Mesodermal cell (in vitro differentiated cells): ENCODE data around the gene DNM3.
A peak's percentile ranks its signal among the peaks of the same experiment; 100 is the strongest.

Experiments used
- H3K27ac ChIP-seq: 2 replicates; pipeline ENCODE4 v1.7.0; 2013; ENCODE audit warnings: mild to moderate bottlenecking, low read depth, low read length, moderate library complexity; ENCODE audit not compliant: severe bottlenecking
- H3K36me3 ChIP-seq: 2 replicates; pipeline ENCODE4 v1.7.1; 2013; ENCODE audit warnings: mild to moderate bottlenecking, low read length, moderate library complexity; ENCODE audit not compliant: control insufficient read depth, insufficient read depth
- H3K4me1 ChIP-seq: one replicate; pipeline ENCODE4 v1.7.1; 2013; ENCODE audit warnings: mild to moderate bottlenecking, low read length; ENCODE audit not compliant: insufficient read depth, control insufficient read depth, poor library complexity, severe bottlenecking
- H3K4me3 ChIP-seq: 2 replicates; pipeline ENCODE4 v1.7.0; 2013; ENCODE audit warnings: low read length, control low read depth, mild to moderate bottlenecking; ENCODE audit not compliant: insufficient read depth, poor library complexity, severe bottlenecking; ENCODE audit errors: extremely low read depth
- H3K9me3 ChIP-seq: 2 replicates; pipeline ENCODE4 v1.7.1; 2013; ENCODE audit warnings: mild to moderate bottlenecking, low read length, moderate library complexity; ENCODE audit not compliant: control insufficient read depth
- WGBS, 2 experiments: methylation state at CpG; one replicate each; pipeline ENCODE4 v1.1.5; 2013; ENCODE audit warnings: missing lambda C conversion rate in 2 of 2; ENCODE audit not compliant: insufficient coverage in 2 of 2; 5-methylcytosine and 5-hydroxymethylcytosine counted together

DNM3 gene

DNA sequence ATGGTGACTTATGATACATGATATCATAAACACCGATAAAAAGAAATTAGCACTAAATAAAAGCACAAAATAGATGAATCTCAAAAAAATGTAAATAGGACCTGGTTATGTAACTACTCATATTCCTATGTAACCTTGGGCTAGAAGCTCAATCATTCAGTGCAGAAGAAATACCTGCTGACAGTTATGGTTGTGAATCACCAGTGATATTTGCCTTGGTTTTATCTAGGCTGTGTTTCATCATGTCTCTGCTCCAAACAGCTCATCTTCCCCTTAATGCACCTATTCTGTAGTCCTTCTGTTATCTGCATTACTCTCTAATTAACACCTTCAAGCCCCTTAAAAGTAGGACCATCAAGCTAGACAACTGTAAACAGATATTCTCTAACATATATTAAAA, 618.9 kb downstream of the DNM3 start:
- no CpG with 5 or more reads among the region's 1 CpG for WGBS, 2 experiments
- Histone ChIP-seq H3K4me3 (no peak overlapping the region), H3K9me3 (no peaks in the 10 kb centered on the region), H3K27ac (no peak overlapping the region), H3K4me1 (peaks cover 13% of the 10 kb centered on the region), H3K36me3 (no peaks in the 10 kb centered on the region)

DNA sequence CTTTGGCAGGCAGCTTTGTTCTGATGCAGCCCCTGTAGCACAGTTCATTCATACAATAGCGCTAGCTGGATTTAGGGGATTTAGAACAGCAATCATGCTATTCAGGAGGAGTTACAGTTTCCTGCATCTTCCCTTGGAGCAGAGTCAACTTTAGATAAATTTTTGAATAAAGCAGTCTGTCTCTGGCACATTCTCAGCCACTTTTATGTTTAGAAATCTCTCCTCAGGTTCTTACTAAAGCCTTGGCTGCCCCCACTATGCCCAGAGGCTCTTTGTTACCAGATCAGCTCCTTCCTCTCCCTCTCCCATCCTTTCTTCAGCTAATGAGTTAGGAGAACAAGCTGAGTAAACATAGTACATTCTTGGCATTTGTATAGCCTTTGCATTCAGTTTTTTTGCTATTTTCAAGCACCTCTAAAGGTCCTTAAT, 619.6 kb downstream of the DNM3 start:
- H3K9me3 ChIP-seq: no peaks in the 10 kb centered on the region
- no peaks in the 10 kb centered on the region for H3K36me3 ChIP-seq
- WGBS, 2 experiments: 67 to 83% methylated on average over 1 of the region's 1 CpG
- H3K27ac ChIP-seq: peak overlapping the region; percentile 56
- H3K4me3 ChIP-seq: no peak overlapping the region
- peaks cover 15% of the 10 kb centered on the region for H3K4me1 ChIP-seq
